Small intestine (tissue), 7 donors: ENCODE data around the gene ACTN1. TPM values are rescaled to one million over a fixed set of nuclear protein-coding genes. Genes with fewer than 3 reads are reported as not detected.
A peak's percentile ranks its signal among the peaks of the same experiment; 100 is the strongest.

Experiments
- DNase-seq, 2 donors: peaks; one replicate each; pipeline versions ENCODE4 v3.0.0 to v3.0.0-alpha.2; 2013
- FAIRE-seq: peaks from 2 replicates; lab custom pipeline; 2012; peaks lifted over from hg19 to GRCh38; lab: Jason Lieb, UNC
- H3K27ac ChIP-seq, 3 donors: one replicate each; pipeline ENCODE4 v1.5.1; 2013; ENCODE audit warnings: low read length in 2 of 3, mild to moderate bottlenecking in 2 of 3, control low read depth in 1 of 3, inconsistent platforms in 1 of 3, low read depth in 1 of 3, moderate library complexity in 1 of 3
- H3K27me3 ChIP-seq, 3 donors: one replicate each; pipeline ENCODE4 v1.6.1; 2013; ENCODE audit warnings: low read length in 3 of 3, inconsistent platforms in 1 of 3; ENCODE audit not compliant: control insufficient read depth in 3 of 3, insufficient read depth in 3 of 3
- H3K36me3 ChIP-seq, 3 donors: one replicate each; pipeline ENCODE4 v1.6.1; 2013; ENCODE audit warnings: low read length in 3 of 3, inconsistent platforms in 1 of 3, low read depth in 1 of 3, mild to moderate bottlenecking in 1 of 3, moderate library complexity in 1 of 3; ENCODE audit not compliant: control insufficient read depth in 3 of 3, insufficient read depth in 2 of 3
- H3K4me1 ChIP-seq, 3 donors: one replicate each; pipeline ENCODE4 v1.6.1; 2013; ENCODE audit warnings: low read length in 2 of 3, inconsistent platforms in 1 of 3, low read depth in 1 of 3, mild to moderate bottlenecking in 1 of 3, moderate library complexity in 1 of 3; ENCODE audit not compliant: control insufficient read depth in 3 of 3, insufficient read depth in 2 of 3
- H3K4me3 ChIP-seq, 3 donors: one replicate each; pipeline ENCODE4 v1.5.1; 2013; ENCODE audit warnings: low read length in 3 of 3, control low read depth in 1 of 3, inconsistent platforms in 1 of 3, low read depth in 1 of 3, mild to moderate bottlenecking in 1 of 3, moderate library complexity in 1 of 3
- H3K9me3 ChIP-seq, 2 donors: one replicate each; pipeline ENCODE4 v1.6.1; 2013; ENCODE audit warnings: low read depth in 1 of 2, low read length in 1 of 2; ENCODE audit not compliant: control insufficient read depth in 2 of 2, insufficient read depth in 1 of 2
- WGBS, 3 donors: extraction: QIAGEN DNeasy Blood & Tissue Kit; methylation state at CpG; one replicate each; pipeline ENCODE4 v1.1.7; 2013; 5-methylcytosine and 5-hydroxymethylcytosine counted together
- polyA plus RNA-seq, 4 donors: library from polyadenylated mRNA; stranded (reverse) in 3 of 4; unstranded in 1 of 4; fragments of 200-250 nt in 3 of 4; fragments of 120-200 nt in 1 of 4; gene quantifications; one replicate each; pipeline versions ENCODE4 v1.2.1 to v1.2.3, GENCODE V29; 2013
- donor health status: healthy with polysubstance abuse.
- donor health status: control.
- donor health status: control.
- donor health status: Bipolar disorder and iron deficiency.
- donor health status: healthy.

The ACTN1 gene
- polyA plus RNA-seq, 4 donors: 6.7 to 67.7 (median 33.1) TPM

GRCh38 chr14:68882235-68882634 lies 96.9 kb downstream of the ACTN1 start:
- FAIRE-seq: no peak
- peaks cover 0 to 3% (median 0%) of the 10 kb centered on the region in 3 donors for H3K4me1 ChIP-seq
- peaks cover 0 to 86% (median 14%) of the 10 kb centered on the region in 3 donors for H3K36me3 ChIP-seq
- H3K4me3 ChIP-seq: no peak overlapping the region
- H3K9me3 ChIP-seq: no peaks in the 10 kb centered on the region
- H3K27ac ChIP-seq: no peak overlapping the region
- WGBS, 3 donors: 93 to 97% (median 96%) methylated on average over 10 of the region's 10 CpGs
- no peaks in the 10 kb centered on the region for H3K27me3 ChIP-seq
- no peak for DNase-seq

GRCh38 chr14:68881396-68881795 lies 97.7 kb downstream of the ACTN1 start:
- 90 to 100% (median 98%) methylated on average over 2 of the region's 2 CpGs for WGBS, 3 donors
- Histone ChIP-seq H3K27ac (no peak overlapping the region), H3K9me3 (no peaks in the 10 kb centered on the region), H3K36me3 (peaks cover 0 to 93% (median 14%) of the 10 kb centered on the region in 3 donors), H3K4me3 (no peak overlapping the region), H3K4me1 (peaks cover 0 to 3% (median 0%) of the 10 kb centered on the region in 3 donors), H3K27me3 (no peaks in the 10 kb centered on the region)
- DNase-seq (no peak), FAIRE-seq (no peak)

GRCh38 chr14:68880581-68881105 lies 98.5 kb downstream of the ACTN1 start:
- FAIRE-seq: no peak

GRCh38 chr14:68879841-68880575 lies 99.1 kb downstream of the ACTN1 start:
- Histone ChIP-seq H3K4me3 (no peak overlapping the region), H3K27me3 (no peaks in the 10 kb centered on the region), H3K4me1 (peaks cover 0 to 3% (median 0%) of the 10 kb centered on the region in 3 donors), H3K27ac (no peak overlapping the region), H3K36me3 (peaks cover 0 to 93% (median 9%) of the 10 kb centered on the region in 3 donors), H3K9me3 (no peaks in the 10 kb centered on the region)
- WGBS, 3 donors: 95% methylated on average over 13 of the region's 13 CpGs
- FAIRE-seq (no peak), DNase-seq (no peak)

More at GRCh38 chr14:68880581-68881105, 98.5 kb downstream of the ACTN1 start:
- WGBS, 3 donors: 91 to 94% (median 93%) methylated on average over 9 of the region's 9 CpGs
- Histone ChIP-seq H3K27ac (no peak overlapping the region), H3K27me3 (no peaks in the 10 kb centered on the region), H3K4me3 (no peak overlapping the region), H3K9me3 (no peaks in the 10 kb centered on the region), H3K4me1 (peaks cover 0 to 3% (median 0%) of the 10 kb centered on the region in 3 donors), H3K36me3 (peaks cover 0 to 94% (median 14%) of the 10 kb centered on the region in 3 donors)
- no peak for DNase-seq

- H3K27ac ChIP-seq: no peak overlapping the region
- whole genome bisulfite sequencing, 3 donors: 86 to 93% (median 88%) methylated on average over 7 of the region's 7 CpGs
- DNase-seq (peak; percentile 22 to 51), FAIRE-seq (no peak)
- H3K4me3 ChIP-seq: no peak overlapping the region
- no peaks in the 10 kb centered on the region for H3K27me3 ChIP-seq
- H3K4me1 ChIP-seq: peaks cover 0 to 3% (median 0%) of the 10 kb centered on the region in 3 donors
- no peaks in the 10 kb centered on the region for H3K9me3 ChIP-seq
- peaks cover 0 to 92% (median 9%) of the 10 kb centered on the region in 3 donors for H3K36me3 ChIP-seq
These were observed 99.8 kb downstream of the ACTN1 start for GRCh38 chr14:68879321-68879781.

GRCh38 chr14:68878908-68879307 lies 100.2 kb downstream of the ACTN1 start:
- DNase-seq: no peak
- no peak overlapping the region for H3K27ac ChIP-seq

GRCh38 chr14:68877993-68878575 lies 101.0 kb downstream of the ACTN1 start:
- H3K4me3 ChIP-seq: no peak overlapping the region
- no peaks in the 10 kb centered on the region for H3K9me3 ChIP-seq
- no peaks in the 10 kb centered on the region for H3K27me3 ChIP-seq
- H3K4me1 ChIP-seq: peaks cover 0 to 3% (median 0%) of the 10 kb centered on the region in 3 donors
- no peak for FAIRE-seq
- no peak for DNase-seq
- H3K36me3 ChIP-seq: peaks cover 0 to 85% (median 9%) of the 10 kb centered on the region in 3 donors
- WGBS, 3 donors: 89 to 94% (median 93%) methylated on average over 18 of the region's 18 CpGs
- no peak overlapping the region for H3K27ac ChIP-seq

More at GRCh38 chr14:68878908-68879307, 100.2 kb downstream of the ACTN1 start:
- Histone ChIP-seq H3K4me3 (no peak overlapping the region), H3K4me1 (peaks cover 0 to 3% (median 0%) of the 10 kb centered on the region in 3 donors), H3K36me3 (peaks cover 0 to 88% (median 9%) of the 10 kb centered on the region in 3 donors), H3K9me3 (no peaks in the 10 kb centered on the region), H3K27me3 (no peaks in the 10 kb centered on the region)
- WGBS, 3 donors: 87 to 91% (median 89%) methylated on average over 19 to 20 of the region's 20 CpGs
- no peak for FAIRE-seq

- Histone ChIP-seq H3K4me3 (no peak overlapping the region), H3K4me1 (peaks cover 0 to 3% (median 0%) of the 10 kb centered on the region in 3 donors), H3K36me3 (peaks cover 0 to 83% (median 9%) of the 10 kb centered on the region in 3 donors), H3K27me3 (no peaks in the 10 kb centered on the region), H3K9me3 (no peaks in the 10 kb centered on the region), H3K27ac (no peak overlapping the region)
- 96 to 97% (median 96%) methylated on average over 6 of the region's 6 CpGs for WGBS, 3 donors
- no peak for FAIRE-seq
- DNase-seq: no peak
These were observed 102.1 kb downstream of the ACTN1 start for GRCh38 chr14:68876976-68877375.
